ENCODE measurements around the gene TRIO.

Gene TRIO

DNA sequence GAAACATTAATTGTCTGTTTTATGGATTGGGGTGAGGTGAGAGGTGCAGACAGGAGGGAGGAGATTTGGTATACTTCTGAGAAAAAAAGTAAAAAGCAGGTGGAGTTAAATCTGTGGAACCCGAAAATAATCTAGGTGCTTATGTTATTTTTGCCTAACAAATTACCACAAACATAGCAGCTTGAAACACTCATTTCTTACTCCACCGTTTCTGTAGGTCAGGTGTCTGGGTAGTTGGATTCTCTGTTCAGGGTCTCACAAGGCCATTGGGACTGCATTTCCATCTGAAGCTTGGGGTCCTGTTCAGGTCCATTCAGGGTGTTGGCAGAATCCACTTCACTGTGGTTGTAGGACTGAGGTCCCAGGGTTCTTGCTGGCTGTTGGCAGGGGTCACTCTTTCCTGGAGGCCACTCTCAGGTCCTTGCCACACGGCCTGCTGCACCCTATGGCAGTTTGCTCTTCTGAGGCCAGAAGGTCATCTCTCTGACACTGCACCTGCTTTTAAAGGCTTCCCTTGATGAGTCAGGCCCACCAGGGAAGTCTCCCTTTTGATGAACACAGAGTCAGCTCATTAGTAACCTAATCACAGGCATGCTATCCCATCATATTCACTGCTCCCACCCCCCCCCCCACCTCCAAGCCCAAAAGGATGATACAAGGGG lies 82.2 kb downstream of the TRIO start:
- no peak for DNase-seq (ENCODE audit: low read depth, low spot score)

DNA sequence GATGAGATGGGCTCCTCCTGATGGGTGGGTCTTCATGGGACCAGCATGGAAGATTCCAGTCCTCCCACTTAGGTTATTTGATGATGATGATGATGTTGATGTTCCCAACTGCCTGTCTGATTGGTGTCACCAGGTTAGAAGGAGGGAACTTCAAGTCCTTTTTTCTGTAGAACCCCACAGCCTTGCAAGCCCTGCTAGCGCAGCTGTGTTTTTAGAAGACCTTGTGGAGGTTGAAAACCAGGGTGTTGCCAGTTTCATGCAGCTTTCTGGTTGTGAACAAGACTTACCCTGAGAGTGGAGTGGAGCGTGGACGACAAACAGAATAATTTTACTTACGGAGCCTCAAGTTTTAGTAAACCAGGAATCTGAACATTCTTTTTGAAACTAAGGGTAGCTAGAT lies 83.0 kb downstream of the TRIO start:
- DNase-seq (ENCODE audit: low read depth, low spot score), result no peak

DNA sequence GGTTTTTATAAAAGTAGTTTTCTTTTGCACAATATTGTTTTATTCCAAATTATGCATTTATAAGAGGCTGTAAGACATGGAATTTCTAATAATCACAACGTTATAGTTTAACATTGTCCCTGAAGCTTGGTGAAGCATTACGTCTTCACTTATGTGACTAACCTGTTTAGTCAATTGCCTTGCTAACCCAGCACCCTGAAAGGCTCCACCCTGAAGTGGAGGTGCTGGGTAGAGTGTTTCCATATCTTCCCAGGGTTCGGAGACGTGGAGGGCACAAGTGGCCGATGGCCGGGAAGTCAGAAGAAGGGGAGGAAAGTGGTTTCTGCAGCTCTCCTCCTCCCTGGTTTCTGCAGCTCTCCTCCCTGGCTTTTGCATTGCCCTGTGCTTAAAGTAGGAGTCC lies 83.4 kb downstream of the TRIO start:
- no peak for DNase-seq (ENCODE audit: low read depth, low spot score)

DNA sequence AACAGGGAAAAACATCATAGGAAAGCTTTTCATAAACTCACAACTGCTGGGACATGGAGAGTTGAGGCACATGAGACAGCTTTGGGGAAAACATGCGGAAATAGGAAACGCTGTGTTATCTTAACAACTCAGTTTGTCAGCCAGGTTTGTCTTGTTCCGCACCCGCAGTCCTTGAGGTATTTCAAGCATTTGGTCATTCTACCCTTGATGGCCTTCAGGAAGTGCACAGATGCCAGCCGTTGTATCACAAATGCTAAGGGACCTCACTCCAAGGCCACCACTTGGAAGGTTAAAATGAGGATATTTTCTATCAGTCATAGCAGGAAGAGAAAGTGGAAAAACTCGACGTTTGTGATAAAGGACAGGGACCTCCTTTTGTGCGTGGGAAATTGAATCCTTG lies 83.8 kb downstream of the TRIO start:
- no peak for DNase-seq (ENCODE audit: low read depth, low spot score)

DNA sequence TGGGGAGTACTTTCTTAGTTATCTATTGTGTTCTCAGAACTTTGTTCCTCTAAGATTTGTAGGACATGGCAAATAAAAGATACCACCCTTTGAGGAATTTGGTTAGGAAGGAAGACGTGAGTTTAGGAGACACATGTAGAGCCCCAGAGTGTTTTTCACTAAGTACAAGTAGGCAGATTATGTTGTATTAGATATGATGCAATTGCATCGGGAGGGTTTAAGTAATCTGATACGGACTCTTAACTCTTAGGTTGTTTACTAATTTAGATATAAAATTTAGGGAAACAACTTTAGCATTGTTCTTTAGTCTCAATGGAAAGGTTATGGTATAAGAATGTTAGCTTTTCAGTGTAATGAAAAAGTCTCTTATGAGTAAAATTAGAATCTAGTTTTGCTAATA lies 84.4 kb downstream of the TRIO start:
- DNase-seq (ENCODE audit: low read depth, low spot score), result no peak

DNA sequence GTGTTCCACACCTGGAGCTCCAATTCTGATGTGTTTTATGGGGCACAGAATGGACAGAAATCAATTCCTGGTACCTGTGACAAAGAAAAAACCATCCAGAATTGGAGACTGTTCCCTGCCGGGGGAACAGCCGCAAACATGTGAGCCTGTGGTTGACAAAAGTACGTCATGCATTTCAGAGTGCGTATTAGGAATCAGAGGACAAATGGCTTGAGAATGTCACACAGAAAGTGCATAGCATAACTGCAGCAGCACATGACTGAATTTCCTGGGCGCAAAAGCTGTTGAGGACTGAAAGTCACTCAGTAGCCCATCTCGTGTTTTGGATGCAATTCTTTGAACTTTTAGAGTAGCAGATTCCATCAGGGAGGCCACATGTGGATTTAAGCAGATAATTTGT lies 85.1 kb downstream of the TRIO start:
- DNase-seq (ENCODE audit: low read depth, low spot score), result no peak

DNA sequence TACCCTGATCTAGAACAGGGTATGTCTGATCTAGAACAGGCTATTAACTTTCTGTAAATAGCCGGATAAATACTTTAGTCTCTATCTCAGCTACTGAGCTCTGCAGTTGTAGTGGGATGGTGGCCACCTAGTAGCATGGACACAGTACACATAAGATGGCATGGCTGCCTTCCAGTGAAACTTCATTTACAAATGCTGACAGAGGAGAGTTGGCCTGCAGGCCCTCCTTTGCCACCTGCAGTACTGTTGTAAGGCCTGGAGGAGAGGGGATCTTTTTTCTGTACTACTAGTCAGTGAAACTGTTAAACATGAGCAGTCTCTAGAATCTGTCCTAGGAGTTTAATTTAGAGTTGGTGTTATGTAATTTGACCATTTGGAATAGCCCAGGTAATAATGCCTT lies 86.0 kb downstream of the TRIO start:
- no peak for DNase-seq (ENCODE audit: low read depth, low spot score)

DNA sequence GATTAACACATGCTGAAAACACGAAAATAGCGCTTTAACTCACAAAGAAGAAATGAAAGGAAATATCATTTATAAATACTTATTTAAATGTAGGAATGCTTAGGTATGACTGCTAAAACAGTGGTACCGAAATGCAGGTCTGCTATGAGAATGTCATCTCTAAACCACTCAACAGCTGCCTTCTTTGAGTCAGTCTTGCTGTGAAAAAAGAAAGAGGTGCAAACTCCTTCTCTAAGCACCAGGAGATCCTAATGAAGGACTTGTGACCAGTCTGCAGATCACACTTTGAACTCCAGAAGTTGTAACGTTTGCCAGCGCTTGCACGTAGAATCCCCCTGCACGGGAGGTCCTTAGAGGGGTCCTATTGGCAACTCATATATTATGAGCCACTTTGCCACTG lies 86.6 kb downstream of the TRIO start:
- DNase-seq (ENCODE audit: low read depth, low spot score), result no peak

DNA sequence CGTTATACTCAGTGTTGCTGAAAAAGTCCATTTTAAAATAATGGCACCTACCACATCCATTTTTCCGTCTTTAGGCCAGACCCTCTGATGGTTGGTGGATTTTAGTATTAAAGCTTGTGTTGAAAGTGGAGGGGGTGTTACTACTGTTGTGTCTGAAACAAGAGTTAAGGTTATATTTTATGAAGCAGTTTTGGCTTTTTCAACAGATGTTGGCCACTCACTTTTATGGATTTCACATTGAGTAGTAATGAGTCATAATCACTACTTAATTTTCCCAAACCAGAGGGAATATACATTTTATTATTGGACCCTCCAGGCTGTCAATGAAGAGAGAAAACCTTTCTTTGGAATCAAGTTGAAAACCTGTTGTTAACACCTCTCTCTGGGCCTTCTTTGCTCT lies 88.0 kb downstream of the TRIO start:
- DNase-seq (ENCODE audit: low read depth, low spot score), result no peak

DNA sequence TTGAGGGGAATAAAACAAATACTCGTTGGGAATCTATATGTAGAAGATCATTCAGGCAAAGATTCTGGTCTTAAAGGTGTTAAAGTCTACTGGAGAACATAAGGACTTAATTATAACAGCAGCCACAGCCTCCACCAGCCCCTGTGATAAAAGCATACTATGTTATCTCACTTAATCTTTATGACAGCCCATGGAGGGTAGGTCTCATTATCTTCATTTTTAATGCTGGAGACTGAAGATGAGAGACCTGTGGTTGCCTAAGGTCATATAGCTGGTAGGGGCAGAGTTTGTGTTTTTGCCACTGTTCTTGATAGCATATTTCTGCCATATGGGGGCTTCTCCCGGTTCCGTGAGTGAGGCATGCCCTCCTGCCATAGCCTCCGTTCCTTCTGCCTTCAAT lies 88.7 kb downstream of the TRIO start:
- no peak for DNase-seq (ENCODE audit: low read depth, low spot score)

DNA sequence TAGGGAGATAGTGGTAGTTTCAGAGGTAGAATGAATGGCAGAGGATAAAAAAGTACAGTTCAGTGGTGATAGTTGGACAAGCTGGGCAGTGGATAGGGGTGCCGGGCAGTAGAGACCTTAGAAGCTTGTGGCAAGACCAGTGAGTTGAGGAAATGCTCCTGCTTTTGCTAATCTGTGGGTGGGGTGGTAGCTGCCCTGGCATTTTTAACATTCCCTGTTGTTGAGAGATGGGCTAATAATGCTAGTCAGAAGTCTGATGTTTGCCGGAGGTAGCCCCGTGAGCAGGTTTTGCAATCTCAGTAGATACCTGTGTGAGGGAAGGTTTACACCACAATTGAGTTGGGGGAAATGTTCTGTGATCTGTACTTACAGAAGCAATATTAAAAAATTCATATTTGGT lies 91.1 kb downstream of the TRIO start:
- DNase-seq (ENCODE audit: low read depth, low spot score), result no peak

DNA sequence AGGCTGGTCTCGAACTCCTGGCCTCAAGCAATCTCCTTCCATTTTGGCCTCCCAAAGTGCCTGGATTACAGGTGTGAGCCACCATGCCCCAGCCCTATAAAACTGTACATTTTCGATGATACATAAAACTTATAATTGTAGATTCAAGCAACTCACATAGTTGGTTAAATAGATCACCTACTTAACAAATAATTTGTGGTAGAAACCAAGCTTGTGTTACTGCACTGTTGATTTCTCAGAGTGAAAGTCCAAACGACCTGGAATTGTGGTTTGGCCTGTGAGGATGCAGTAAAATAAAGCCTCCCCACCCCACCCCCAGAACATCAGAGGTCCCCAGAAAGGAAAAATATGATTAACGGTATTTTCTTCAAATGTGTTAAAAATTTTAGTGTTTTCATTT lies 92.7 kb downstream of the TRIO start:
- no peak for DNase-seq (ENCODE audit: low read depth, low spot score)

DNA sequence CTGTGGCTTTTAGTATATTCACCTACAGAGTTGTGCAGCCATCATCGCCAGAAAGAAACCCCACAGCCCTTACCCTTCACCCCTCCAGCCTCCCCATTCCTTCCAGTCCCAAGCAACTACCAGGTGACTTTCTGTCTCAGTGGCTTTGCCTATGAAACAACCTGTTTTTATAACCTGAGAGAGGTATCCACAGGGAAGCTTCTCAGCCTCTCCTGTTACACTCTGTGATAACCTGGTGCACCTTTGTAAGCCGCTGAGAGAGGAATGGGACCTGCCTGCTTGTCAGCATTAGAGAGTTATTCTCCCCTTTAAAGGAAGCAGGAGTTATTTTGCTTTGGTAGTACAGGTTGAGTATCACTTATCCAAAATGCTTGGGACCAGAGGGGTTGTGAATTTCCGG lies 93.6 kb downstream of the TRIO start:
- no peak for DNase-seq (ENCODE audit: low read depth, low spot score)

DNA sequence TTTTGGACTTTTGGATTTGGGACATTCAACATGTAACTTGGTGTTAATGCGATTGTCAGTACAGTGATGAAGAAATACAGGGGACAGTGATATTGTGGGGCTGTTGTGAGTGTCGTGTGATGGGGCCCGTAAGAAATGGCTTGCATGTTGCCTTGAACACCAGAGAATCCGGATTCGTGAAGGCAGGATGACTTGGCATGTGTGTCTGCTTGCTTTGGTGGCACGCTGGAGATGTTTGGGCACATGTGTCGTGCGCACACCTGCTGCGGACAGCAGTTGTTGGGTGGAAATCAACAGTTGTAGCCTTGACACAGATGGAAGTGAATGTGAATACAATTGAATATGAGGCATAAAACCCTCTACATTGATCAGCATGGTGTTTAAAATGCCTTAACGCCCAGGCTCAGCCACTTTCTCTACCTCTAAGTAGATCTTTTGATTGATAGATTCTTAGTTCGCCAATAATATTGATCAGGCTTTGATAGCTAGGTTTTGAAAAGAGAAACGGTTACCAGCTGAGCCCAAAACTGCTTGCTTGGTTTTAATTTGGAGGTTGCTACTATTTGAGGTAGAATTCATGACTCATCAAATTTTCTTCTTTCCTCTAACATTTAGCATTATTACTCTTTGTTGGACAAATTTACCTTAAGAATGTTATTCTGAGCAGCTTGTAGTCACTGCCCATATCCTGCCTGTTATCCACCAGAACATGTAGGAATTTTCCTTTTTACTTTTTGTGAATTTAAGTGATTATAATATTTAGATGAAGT lies 94.4 kb downstream of the TRIO start:
- no peak for DNase-seq (ENCODE audit: low read depth, low spot score)

DNA sequence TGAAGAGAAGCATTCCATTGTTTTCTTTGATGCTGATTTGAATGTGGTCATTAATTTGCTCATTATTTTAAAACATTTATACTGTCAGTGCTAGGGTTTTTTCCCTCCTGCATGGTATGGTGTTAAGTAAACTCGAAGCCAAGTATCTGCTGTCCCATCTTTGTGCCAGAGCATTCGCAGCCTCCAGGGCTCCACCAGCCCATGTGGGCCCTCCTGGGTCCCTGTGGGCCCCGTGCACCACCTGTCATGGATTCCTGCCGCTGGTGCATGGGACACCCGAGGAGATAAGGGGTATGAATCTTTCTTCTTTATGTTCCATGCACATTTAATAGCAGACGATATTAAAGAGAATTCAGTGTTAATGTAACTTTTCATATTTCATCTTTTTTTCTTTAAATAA lies 95.1 kb downstream of the TRIO start:
- DNase-seq (ENCODE audit: low read depth, low spot score), result no peak

DNA sequence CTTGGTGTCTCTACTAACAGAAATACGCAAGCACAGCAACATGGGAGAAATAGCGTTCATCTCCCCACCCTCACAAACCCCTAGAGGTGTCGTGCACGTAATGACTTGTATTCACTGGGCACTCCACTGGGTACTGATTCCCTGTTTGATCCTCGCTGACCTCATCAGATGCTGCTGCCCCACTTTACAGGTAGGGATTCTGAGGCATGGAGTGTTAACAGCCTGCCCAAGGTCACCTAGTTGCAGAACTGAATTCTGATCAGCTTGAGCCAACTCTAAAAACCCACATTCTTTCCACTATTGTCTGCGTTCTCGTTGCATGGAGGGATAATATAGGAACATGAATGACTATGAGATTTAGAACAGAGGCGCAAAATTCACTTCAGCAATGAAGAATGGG lies 96.3 kb downstream of the TRIO start:
- DNase-seq (ENCODE audit: low read depth, low spot score), result no peak

DNA sequence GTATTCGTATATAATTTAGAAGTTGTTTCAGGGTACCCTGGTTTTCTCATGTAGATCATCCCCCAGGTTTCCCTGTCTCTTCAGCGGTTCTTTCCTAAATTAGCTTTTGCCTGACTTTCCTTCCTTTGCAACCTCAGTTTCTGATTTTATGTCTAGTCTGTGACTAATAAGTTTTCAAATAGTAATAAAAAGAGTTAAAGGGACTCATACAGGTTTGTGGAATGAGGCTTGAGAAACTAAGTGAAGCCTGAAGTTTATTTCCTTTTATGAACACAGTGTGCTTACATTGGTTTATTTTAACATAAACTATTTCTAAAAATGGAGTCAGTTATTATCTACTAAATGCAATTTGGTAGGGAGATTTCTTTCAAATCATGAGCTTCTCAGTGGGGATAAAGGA lies 96.8 kb downstream of the TRIO start:
- DNase-seq (ENCODE audit: low read depth, low spot score), result no peak

DNA sequence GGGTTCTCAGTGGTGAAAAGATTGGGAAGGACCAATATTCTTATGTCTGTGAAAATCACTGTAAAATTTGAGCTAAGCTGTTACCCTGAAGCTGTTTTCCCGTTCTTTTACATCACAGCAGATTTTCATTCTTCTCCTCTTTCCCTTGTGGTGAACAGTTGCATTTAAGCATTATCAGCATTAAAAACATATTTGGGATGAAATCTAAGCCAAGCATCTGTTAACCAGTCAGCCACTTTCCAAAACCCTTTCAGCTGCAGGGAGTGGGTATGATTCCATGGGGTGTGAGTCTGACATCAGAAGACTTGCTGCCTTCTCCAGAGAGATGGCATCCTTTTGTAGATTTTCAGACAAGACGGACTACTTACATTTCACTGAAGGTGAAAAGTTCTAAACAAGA lies 97.2 kb downstream of the TRIO start:
- no peak for DNase-seq (ENCODE audit: low read depth, low spot score)

DNA sequence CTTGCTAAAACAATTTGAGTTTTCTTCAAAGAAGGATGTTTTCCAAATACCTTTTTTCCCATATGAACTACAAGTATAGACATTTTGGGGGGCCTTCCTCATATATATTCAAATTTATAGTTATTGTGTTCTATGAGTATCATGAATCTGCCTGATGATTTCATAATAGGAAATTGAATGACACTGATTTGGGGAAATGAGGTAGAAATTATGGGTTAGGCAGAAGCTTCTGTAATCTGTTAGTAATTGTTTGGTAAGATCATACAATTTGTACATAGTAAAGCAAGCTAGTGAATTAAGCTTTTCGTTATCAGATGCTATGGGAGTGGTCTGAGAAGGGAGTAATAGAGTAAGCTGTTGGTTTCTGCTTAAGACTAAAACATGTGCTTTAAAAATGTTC lies 98.0 kb downstream of the TRIO start:
- no peak for DNase-seq (ENCODE audit: low read depth, low spot score)

DNA sequence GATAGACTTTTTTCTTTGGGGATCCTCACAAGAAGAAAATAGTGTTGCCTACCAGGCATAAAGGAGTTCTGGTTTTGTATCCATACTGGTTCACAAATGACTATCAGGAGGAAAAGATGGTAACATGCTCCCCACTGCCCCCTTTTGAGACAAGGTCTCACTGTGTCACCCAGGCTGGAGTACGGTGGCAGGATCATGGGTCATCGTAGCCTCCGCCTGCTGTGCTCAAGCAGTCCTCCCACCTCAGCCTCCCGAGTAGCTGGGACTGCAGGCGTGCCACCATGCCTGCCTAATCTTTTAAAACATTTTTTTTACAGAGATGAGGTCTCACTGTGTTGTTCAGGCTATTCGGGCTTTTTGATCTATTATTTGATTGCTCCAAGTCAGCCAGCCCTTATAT lies 99.3 kb downstream of the TRIO start:
- DNase-seq (ENCODE audit: low read depth, low spot score), result no peak

DNA sequence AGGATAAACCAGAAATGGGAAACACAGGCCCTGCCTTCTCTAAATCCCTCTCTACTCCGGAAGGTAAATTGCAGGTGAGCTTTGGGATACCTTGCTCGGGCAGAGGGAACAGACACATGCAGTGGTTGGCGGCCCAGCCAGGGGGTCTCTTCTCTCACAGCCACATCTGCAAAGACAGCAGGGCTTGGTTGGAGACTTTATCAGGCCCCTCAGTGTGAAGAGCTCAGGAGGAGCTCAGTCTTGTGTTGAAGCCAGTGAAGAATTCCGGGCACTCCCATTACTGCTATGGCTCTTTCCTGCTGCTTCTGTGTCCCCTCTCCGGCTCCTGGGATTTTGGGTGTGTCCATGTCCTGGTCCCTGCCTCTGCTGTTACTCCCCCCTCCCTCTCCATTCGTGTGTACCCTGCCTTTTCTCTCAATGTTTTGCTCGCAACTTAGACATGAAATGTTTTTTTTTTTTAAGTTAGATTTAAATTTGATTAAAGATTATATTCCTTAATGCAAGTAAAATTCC lies 99.8 kb downstream of the TRIO start:
- DNase-seq (ENCODE audit: low read depth, low spot score), result no peak

DNA sequence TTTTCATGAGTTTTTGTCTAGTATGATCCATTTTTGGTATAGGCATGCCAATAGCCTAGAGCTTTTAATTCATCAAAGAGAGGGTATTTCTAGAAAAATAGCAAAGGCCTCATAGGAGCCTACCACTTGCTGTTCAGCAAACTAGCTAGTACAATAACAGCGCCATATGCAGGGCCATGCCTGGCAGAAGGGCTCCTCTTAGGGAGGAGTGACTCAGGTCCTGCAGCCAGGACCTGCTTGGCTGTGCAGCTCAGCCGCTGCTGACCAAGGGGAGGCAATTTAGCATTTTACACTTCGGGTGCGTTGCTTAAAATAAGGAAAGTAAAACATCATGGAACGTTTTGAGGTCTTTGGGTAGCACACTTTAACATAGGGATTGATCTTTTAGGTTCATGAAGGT lies 100.6 kb downstream of the TRIO start:
- DNase-seq (ENCODE audit: low read depth, low spot score), result no peak

DNA sequence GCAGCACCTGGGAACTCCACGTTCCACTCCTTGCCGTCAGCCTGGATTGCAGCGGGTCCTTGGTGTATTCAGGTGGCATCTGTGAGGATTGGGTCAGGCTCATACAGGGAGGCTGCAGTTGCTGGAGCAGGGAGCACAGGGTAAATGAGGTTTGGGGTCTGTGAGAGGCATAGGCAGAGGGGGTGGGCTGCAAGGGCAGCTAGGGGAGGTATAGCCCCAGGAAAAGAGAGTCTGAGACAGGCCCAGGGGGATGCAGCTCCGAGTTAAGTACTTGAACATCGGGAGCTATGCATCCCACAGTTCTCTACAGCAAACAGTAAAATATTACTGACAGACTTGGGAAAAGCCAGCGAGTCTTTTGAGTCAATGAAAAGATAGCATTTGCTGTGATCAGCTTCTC lies 101.6 kb downstream of the TRIO start:
- DNase-seq (ENCODE audit: low read depth, low spot score), result no peak

All from smooth muscle cell of the brain vasculature (primary cell).